AG04449 (cell line): ENCODE measurements around the gene CATSPERD.
"Not testable (repeated sequence)": the region's sequence is repeated elsewhere in the genome, so short reads cannot be mapped to it uniquely, and the experiment has no call there.

Experiments used
- CTCF ChIA-PET: fragments of 350-600 bp; formaldehyde crosslinking; extraction: SDS; loops from one replicate; lab custom pipeline; 2021; ENCODE audit warnings: antibody characterized with exemption; lab: Yijun Ruan, JAX
- POLR2A ChIA-PET: fragments of 400-600, 350-600 bp; formaldehyde crosslinking; extraction: SDS; loops from one replicate; lab custom pipeline; 2020; ENCODE audit warnings: antibody characterized with exemption, inconsistent platforms; lab: Yijun Ruan, JAX
- DNase-seq: peaks from one replicate; pipeline ENCODE4 v3.0.0-alpha.2; 2010; ENCODE audit warnings: low read depth, low spot score
- H3K4me3 ChIP-seq: 2 replicates; pipeline ENCODE4 v1.5.1; 2011; ENCODE audit warnings: low read depth, mild to moderate bottlenecking, control low read depth, low read length
- TF ChIP-seq, protein P1 (sequence below): IDR thresholded peaks from one replicate; pipeline ENCODE4 v1.5.1; 2011; ENCODE audit warnings: mild to moderate bottlenecking, moderate library complexity, low read length, control low read depth, inconsistent platforms; ENCODE audit not compliant: insufficient read depth; ENCODE audit errors: missing control alignments

Gene CATSPERD

DNA sequence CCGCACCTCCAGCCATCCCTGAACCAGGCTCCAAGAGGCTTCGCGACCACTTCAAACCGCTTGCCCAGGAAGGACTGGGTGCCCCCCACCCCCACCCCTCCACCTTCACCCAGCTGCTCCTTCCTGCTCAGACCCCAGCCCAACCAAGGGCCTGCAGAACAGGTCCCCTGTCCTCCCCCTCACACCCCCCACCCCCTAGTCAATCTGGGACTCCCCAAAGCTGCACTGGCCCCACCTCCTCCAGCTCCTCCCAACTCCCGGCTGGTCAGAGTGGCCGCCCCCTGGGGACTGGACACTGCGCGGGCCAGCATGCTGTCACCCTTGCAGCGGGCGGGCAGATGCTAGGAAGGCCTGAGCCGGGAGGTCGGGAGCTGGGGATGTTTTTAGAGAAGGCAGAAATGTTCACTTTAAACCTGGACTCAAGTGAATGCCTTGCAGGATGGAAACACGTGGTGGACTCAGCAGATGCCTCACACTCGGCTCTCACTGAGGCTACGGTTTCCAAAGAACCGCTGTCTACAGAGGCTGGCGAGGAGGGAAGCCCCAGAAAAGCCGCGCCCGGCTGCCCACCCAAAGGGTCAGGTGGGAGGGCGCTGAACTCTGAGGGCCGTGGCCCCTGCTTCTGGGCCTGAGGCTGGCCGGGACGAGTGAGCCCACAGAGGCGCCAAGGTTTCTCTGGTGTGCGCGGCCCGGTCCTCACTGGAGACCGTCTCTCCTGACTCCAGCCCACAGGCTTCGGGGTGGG is 22.4 kb upstream of the CATSPERD start:
- TF ChIP-seq, protein P1, sequence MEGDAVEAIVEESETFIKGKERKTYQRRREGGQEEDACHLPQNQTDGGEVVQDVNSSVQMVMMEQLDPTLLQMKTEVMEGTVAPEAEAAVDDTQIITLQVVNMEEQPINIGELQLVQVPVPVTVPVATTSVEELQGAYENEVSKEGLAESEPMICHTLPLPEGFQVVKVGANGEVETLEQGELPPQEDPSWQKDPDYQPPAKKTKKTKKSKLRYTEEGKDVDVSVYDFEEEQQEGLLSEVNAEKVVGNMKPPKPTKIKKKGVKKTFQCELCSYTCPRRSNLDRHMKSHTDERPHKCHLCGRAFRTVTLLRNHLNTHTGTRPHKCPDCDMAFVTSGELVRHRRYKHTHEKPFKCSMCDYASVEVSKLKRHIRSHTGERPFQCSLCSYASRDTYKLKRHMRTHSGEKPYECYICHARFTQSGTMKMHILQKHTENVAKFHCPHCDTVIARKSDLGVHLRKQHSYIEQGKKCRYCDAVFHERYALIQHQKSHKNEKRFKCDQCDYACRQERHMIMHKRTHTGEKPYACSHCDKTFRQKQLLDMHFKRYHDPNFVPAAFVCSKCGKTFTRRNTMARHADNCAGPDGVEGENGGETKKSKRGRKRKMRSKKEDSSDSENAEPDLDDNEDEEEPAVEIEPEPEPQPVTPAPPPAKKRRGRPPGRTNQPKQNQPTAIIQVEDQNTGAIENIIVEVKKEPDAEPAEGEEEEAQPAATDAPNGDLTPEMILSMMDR: no peak
- H3K4me3 ChIP-seq: no peak overlapping the region
- DNase-seq: no peak
- ChIA-PET CTCF (interaction anchor here (0.7 to 5.2 kb wide), 3 partner anchors 7 to 23 kb away, joined by 3 to 38 read pairs (median 4); partner anchors contain the start of genes CATSPERD and RPL36), POLR2A (interaction anchor here (1.1 to 1.7 kb wide), 2 partner anchors 7 to 8 kb away, joined by 4 to 5 read pairs; partner anchors contain the start of gene RPL36)

DNA sequence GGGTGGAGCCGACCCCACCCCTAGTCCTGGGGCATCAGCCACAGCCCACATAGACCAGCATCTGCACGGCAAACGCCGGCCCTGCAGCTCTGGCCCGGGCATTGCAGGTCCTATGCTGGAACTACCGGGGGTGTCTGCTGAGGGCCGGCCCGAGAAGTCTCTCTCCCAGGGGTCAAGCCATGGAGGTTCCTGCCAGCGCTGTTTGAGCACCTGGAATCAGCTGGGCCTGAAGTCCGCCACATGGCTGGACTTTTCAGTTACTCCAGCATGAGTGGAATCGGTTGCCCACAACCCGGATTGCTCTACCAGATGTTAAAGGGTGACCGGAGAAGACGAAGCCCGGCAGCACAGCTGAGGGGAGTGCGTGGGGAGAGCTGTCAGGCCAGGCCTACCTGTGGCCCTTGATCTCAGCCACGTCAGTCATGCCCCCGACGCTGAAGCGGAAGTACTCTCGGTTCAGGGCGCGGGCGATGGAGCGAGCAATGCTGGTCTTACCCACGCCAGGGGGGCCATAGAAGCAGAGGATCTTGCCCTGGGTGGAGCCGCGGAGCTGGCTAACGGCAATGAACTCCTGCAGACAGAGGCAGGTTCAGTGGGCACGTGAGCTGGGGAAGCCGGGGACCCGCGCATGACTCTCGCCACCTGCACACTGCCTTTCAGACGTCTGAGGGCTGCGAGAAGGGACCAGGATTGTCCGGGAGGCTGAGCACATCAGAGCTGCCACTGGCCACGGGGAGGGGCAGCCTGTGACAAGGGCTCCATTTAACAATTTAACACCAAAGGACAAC is 21.6 kb upstream of the CATSPERD start:
- TF ChIP-seq, protein P1: no peak
- POLR2A ChIA-PET: interaction anchor here (1.1 to 1.7 kb wide), 3 partner anchors 8 to 9 kb away, joined by 4 to 5 read pairs (median 5); partner anchors contain the start of gene RPL36
- CTCF ChIA-PET: interaction anchor here (0.8 to 5.2 kb wide), 3 partner anchors 8 to 11 kb away, joined by 4 to 38 read pairs (median 5); partner anchors contain the start of gene RPL36
- H3K4me3 ChIP-seq: no peak overlapping the region
- DNase-seq: no peak

DNA sequence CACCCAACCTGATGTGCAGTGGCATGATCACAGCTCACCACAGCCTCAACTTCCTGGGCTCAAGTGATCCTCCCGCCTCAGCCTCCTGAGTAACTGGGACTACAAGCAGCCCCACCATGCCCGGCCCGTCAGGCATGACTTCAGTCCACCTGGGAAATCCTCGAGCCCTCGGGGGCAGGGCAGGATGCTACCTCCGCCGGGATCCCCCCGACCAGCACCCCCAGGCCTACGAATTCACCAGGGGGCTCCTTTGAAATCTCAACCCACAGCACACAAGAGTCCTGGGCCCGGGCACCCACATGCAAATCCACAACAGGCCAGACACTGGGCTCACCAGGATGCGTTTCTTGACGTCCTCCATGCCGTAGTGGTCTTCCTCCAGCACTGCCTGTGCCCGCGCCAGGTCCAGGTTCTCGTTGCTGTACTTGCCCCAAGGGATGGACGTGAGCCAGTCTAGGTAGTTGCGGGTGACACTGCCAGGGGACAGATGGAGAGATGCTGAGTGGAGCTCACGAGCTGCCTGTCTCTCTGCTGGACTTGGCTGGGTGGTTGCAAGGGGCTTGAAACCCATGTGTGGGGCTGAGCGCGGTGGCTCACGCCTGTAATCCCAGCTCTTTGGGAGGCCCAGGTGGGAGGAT is 19.9 kb upstream of the CATSPERD start:
- TF ChIP-seq, protein P1: no peak
- no peak overlapping the region for H3K4me3 ChIP-seq
- CTCF ChIA-PET: interaction anchor here (1.7 to 5.2 kb wide), 2 partner anchors 9 to 12 kb away, joined by 5 to 38 read pairs; partner anchors contain the start of gene RPL36
- POLR2A ChIA-PET: no interaction called here
- DNase-seq: no peak

DNA sequence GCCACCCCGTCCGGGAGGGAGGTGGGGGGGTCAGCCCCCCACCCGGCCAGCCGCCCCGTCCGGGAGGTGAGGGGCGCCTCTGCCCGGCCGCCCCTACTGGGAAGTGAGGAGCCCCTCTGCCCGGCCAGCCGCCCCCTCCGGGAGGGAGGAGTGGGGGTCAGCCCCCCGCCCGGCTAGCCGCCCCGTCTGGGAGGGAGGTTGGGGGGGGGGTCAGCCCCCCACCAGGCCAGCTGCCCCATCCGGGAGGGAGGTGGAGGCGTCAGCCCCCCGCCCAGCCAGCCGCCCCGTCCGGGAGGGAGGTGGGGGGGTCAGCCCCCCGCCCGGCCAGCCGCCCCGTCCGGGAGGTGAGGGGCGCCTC is 18.4 kb upstream of the CATSPERD start:
- H3K4me3 ChIP-seq: not testable (repeated sequence)
- POLR2A ChIA-PET: interaction anchor here (0.6 kb wide), 1 partner anchor 10 kb away, joined by 3 read pairs; no protein-coding TSS in a partner anchor
- CTCF ChIA-PET: interaction anchor here (1.0 kb wide), 1 partner anchor 12 kb away, joined by 3 read pairs; no protein-coding TSS in a partner anchor

DNA sequence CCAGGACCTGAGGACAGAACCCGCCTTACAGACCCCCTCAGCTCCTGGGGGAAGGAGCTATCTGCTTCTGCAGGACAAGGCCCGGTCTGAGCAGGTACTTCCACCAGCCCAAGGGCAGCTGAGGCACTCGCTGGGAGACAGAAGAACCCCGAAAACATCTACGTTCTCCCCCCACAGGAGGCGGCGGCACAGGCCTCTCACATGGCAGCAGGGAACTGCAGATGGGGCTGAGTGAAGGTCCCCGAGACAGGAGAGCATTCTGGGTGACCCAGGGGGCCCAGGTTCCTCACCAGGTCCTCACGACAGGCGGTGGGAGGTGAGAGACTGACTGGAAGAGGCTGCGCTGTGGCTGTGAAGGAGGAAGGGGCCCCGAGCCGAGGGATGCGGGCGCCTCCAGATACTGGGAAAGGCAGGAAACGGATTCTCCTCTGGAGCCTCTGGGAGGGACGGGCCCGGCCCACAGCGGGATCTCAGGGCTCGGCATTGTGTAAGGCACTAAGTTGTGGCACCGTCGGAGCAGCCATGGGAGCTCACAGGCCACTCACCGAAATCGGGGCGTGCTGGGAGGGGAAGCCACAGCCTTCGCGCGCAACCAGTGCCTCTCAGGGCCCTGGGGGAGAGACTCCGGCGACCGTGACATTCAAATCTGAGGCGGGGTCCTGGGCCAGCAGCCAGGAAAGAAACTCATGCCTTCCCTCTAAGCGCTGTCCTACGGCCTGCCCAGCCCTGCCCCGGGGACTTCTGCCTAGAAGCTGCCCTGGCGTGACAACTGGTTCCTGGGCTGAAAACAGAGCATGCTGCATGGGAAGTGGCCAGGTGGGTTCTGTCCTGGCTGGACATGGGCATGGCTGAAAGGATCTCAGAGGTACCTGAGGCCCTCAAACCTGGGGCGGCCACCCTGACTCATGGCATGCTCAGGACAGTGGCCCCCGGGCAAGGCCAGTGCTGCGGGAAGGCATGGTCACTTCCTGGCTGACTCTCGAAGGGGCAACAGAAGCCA is 16.3 kb upstream of the CATSPERD start:
- ChIA-PET POLR2A (no interaction called here), CTCF (interaction anchor here (2.5 to 2.6 kb wide), 2 partner anchors 15 to 17 kb away, joined by 9 to 11 read pairs; partner anchors contain the start of gene RPL36)
- DNase-seq: no peak
- no peak overlapping the region for H3K4me3 ChIP-seq
- TF ChIP-seq, protein P1: no peak

More for the DNA sequence above, 18.4 kb upstream of the CATSPERD start:
- not testable (repeated sequence) for DNase-seq

DNA sequence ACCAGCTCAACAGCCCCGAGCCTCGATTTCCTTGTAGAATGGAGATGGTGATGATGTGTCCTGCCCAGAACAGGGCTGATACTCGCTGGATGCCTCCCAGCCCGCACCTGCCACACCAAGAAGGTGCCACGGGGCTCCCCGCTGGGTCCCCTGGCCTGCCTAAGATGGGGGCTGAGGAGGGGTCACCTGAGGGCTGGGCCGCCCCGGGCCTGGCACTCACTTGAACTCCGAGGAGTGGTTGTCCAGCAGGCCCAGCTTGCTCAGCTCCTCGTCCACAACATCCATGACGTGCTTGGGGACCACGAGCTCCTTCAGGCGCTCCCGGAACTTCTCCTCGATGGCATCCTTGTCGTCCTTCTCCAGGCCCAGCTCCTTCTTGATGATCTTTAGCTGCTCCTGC is 14.9 kb upstream of the CATSPERD start:
- DNase-seq: no peak
- TF ChIP-seq, protein P1: no peak
- ChIA-PET CTCF (interaction anchor here (1.1 to 2.6 kb wide), 4 partner anchors 13 to 19 kb away, joined by 3 to 11 read pairs (median 8); partner anchors contain the start of gene RPL36), POLR2A (no interaction called here)
- H3K4me3 ChIP-seq: no peak overlapping the region
